ENCODE results near the gene SMIM43.

GRCh38 chr4:121789960-121790829 lies 25.2 kb upstream of the SMIM43 start:
- TF ChIP-seq CTCF (optimal IDR thresholded peaks at IDR 0.05 in 1 of 3, IDR thresholded peaks at IDR 0.05 in 1 of 3, conservative IDR thresholded peaks at IDR 0.05 in 1 of 3; ENCODE audit: extremely low read depth in 1 of 3, insufficient read depth in 2 of 3, low read length in 3 of 3) (no peak), EZH2 (IDR thresholded peaks at IDR 0.05; ENCODE audit: low read length) (no peak)

All from keratinocyte (primary cell).